HUES64 (cell line): Measurements from ENCODE around the gene PTPN23.

Experiments
- H3K27ac ChIP-seq: 2 replicates; pipeline ENCODE4 v1.7.0; 2013; ENCODE audit warnings: low read depth, low read length, inconsistent platforms
- H3K27me3 ChIP-seq: 2 replicates; pipeline ENCODE4 v1.6.1; 2013; ENCODE audit warnings: mild to moderate bottlenecking, low read length; ENCODE audit not compliant: insufficient read depth
- H3K36me3 ChIP-seq: 2 replicates; pipeline ENCODE4 v1.6.1; 2013; ENCODE audit warnings: mild to moderate bottlenecking, low read length; ENCODE audit not compliant: insufficient read depth
- H3K4me1 ChIP-seq: 2 replicates; pipeline ENCODE4 v1.6.1; 2013; ENCODE audit warnings: mild to moderate bottlenecking, low read length, moderate library complexity; ENCODE audit not compliant: insufficient read depth
- H3K4me3 ChIP-seq: 2 replicates; pipeline ENCODE4 v1.5.1; 2013; ENCODE audit warnings: mild to moderate bottlenecking, low read length, moderate library complexity
- H3K9ac ChIP-seq: 2 replicates; pipeline ENCODE4 v1.6.1; 2013; ENCODE audit warnings: mild to moderate bottlenecking, low read depth, low read length
- H3K9me3 ChIP-seq: 2 replicates; pipeline ENCODE4 v1.6.1; 2013; ENCODE audit warnings: low read depth, low read length; ENCODE audit not compliant: insufficient read depth
- WGBS: fragments of 150-250, 120-280 bp; methylation state at CpG from one replicate; pipeline ENCODE4 v1.1.7; 2013; ENCODE audit warnings: missing lambda C conversion rate; 5-methylcytosine and 5-hydroxymethylcytosine counted together

The PTPN23 gene

DNA sequence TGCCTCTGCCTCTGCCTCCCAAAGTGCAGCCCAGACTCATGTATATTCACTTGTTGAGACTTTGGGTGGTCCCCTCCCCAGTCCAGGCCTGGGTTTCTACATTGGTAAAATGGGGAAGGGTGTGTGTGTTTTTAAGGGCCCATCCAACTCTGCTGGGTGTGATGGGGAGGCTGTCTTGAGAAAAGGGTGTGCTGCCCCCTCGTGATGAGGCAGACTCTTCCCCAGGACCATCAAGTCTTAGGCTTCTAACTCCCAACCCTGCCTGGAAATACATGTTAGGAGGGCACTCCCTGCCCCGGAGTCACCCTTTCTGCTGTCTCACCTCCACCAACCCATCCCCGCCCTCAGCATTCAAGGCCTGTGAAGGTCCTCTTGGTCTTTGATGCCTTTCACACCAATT lies 4.4 kb upstream of the PTPN23 start:
- Histone ChIP-seq H3K4me3 (no peak overlapping the region), H3K27ac (no peak overlapping the region)
- WGBS, result 75% methylated on average over 3 of the region's 3 CpGs

DNA sequence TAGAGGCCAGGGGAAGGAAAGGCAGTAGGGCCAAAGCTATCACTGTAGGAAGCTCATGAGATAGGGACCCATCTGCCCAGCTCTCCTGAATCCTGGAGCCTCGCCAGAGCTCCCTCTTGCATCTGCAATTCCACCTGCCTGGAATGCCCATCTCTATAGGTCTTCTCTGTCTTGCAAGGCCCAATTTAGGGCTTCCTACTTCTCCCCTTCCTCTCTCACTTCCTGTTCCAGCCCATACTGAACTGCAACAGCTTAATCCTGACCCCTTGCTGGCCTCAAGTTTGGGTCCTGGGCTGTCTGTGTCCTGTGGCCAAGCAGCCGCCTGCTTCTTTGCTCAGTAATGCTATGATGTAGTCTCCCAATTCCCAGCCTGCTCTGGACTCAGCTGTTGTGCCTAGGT lies 3.6 kb upstream of the PTPN23 start:
- Histone ChIP-seq H3K4me3 (no peak overlapping the region), H3K27me3 (no peaks in the 10 kb centered on the region), H3K4me1 (peaks cover 6% of the 10 kb centered on the region; the same call in 1 of the 2 replicates), H3K36me3 (no peaks in the 10 kb centered on the region), H3K27ac (no peak overlapping the region), H3K9ac (no peak overlapping the region), H3K9me3 (no peaks in the 10 kb centered on the region)
- WGBS, result 86% methylated on average over 2 of the region's 2 CpGs

More for the DNA sequence above, 4.4 kb upstream of the PTPN23 start:
- Histone ChIP-seq H3K36me3 (no peaks in the 10 kb centered on the region), H3K9ac (no peak overlapping the region), H3K27me3 (no peaks in the 10 kb centered on the region), H3K9me3 (no peaks in the 10 kb centered on the region), H3K4me1 (peaks cover 6% of the 10 kb centered on the region; the same call in 1 of the 2 replicates)

DNA sequence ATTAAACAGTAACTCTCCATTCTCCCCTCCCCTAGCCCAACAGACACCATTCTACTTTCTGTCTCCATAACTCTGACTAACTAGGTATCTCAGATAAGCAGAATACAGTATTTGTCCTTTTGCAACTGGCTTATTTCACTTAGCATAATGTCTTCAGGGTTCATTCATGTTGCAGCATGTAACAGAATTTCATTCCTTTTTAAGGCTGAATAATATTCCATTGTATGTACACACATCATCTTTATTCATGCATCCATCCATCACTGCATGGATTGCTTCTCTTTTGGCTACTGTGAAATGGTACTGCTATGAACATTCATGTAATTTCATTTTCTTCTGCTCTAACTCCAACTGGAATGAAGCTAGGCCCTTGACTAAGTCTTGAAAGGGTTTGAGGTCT lies 2.0 kb upstream of the PTPN23 start:
- H3K4me1 ChIP-seq, result peaks cover 6% of the 10 kb centered on the region; the same call in 1 of the 2 replicates
- H3K27me3 ChIP-seq, result no peaks in the 10 kb centered on the region
- no peak overlapping the region for H3K4me3 ChIP-seq
- no peaks in the 10 kb centered on the region for H3K36me3 ChIP-seq
- H3K27ac ChIP-seq, result no peak overlapping the region
- H3K9ac ChIP-seq, result no peak overlapping the region
- H3K9me3 ChIP-seq, result no peaks in the 10 kb centered on the region

DNA sequence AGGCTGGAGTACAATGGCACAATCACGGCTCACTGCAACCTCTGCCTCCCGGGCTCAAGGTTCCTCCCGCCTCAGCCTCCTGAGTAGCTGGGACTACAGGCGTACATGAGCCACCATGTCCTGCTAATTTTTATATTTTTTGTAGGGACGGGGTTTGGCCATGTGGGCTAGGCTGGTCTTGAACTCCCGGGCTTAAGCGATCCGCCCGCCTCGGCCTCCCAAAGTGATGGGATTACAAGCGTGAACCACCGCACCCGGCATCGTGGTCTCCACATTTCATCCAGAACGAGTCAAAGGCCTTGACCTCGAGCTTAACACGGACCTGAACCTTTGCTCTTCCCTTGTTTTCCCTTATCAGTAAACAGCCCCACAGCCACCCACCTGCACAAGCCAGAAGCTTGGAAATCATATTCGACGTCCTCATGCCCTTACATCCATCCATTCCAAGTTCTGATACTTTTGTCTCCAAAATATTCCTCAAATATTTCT lies 1.4 kb upstream of the PTPN23 start:
- peaks cover 6% of the 10 kb centered on the region; the same call in 1 of the 2 replicates for H3K4me1 ChIP-seq
- no peak overlapping the region for H3K27ac ChIP-seq
- WGBS, result 93% methylated on average over 19 of the region's 19 CpGs
- H3K27me3 ChIP-seq, result no peaks in the 10 kb centered on the region
- no peaks in the 10 kb centered on the region for H3K9me3 ChIP-seq
- no peaks in the 10 kb centered on the region for H3K36me3 ChIP-seq
- H3K9ac ChIP-seq, result no peak overlapping the region
- H3K4me3 ChIP-seq, result peak overlapping the region; percentile 93

DNA sequence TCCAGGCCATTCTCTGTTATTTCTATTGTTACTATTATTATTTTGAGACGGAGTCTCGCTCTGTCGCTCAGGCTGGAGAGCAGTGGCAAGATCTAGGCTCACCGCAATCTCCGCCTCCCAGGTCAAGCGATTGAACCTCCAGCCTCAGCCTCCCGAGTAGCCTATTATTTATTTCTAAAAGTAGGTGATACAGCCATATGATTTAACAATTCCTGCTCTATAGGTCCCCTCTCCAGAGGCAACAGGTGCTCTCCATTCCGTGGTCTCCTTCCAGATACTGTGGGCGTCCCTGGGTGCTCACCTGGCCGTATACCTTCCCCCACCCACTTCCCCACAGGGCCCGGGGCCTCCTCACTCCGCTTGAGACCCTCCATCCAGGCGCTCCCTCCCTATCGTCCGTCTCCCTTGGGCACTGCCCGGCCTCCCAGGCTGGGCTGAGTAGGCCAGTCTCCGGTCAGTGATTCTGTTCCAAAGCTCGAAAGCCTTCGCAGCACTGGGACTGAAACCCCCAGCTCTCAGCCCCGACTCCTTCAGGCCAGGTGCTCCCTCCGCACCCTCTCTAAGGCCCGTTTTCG lies 708 bp upstream of the PTPN23 start:
- Histone ChIP-seq H3K9ac (peak overlapping the region; percentile 84), H3K27ac (peak overlapping the region; percentile 89), H3K4me3 (peak overlapping the region; percentile 93), H3K27me3 (no peaks in the 10 kb centered on the region), H3K9me3 (no peaks in the 10 kb centered on the region), H3K36me3 (0 out of 2 replicates have a peak, but pooled peaks cover 2% of the 10 kb centered on the region), H3K4me1 (peaks cover 6% of the 10 kb centered on the region; the same call in 1 of the 2 replicates)
- 15% methylated on average over 22 of the region's 23 CpGs for whole genome bisulfite sequencing

DNA sequence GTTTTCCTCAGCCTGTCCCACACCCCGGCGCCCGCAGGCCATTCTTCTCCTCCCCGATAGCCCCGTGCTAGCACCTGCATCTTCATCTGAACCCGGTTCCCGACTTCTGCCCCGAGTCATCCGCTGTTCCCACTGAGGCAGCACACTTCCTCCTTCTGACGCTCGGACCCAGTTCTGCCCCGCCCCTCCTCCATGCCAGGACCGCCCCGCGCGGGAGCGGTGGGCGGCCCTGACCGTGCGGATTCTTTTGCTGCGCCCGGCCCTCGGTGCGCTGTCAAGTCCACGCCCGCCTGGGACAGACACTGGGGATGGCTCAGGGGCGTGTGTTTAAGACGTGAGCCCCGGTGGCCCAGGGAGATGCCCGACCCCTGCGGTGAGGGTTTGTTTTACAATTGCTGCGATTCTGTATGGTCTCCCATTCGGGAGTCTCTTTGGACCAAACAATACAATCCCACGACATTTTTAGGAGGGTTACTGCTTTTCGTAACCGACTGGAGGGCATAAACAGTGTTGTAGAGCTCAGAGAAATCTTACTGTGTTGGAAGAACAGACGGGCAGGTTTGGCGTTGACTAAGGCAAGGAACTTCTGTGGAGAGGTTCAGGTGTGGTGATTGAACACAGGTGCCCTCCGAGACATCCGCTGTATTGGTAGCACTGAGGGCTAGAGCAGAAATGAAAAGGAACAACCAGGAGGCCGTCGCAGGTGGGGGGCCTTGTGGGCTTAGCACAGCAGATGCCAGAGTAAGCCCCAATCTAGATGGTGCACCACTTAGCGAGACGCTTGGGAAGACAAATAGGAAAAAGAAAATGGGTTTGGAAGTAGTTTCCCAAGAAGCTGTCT lies 716 bp downstream of the PTPN23 start:
- Histone ChIP-seq H3K9ac (peak overlapping the region; percentile 77), H3K9me3 (no peaks in the 10 kb centered on the region), H3K27ac (peak overlapping the region; percentile 80; the same call in 1 of the 2 replicates), H3K27me3 (no peaks in the 10 kb centered on the region), H3K36me3 (0 out of 2 replicates have a peak, but pooled peaks cover 4% of the 10 kb centered on the region), H3K4me1 (peaks cover 6% of the 10 kb centered on the region; the same call in 1 of the 2 replicates), H3K4me3 (peak overlapping the region; percentile 93)
- 9% methylated on average over 42 of the region's 44 CpGs for WGBS

DNA sequence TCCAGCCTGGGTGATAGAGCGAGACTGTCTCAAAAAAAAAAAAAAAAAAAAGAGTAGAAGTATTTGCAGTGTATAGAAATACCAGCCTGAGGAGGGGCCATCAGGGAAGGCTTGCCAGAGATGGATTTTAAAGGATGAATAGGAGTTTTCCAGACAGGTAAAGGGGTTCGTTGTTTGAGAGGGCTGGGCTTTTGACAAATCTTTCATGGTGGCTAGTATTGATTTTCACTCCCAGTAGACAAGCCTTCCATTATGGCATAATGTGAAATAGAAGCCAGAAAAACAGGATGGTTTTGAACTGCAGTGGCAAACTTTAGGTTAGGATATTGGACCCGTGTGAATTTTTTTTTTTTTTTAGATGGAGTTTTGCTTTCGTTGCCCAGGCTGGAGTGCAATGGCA lies 3.6 kb downstream of the PTPN23 start:
- H3K36me3 ChIP-seq, result peaks cover 17% of the 10 kb centered on the region; the same call in 1 of the 2 replicates
- no peaks in the 10 kb centered on the region for H3K27me3 ChIP-seq
- H3K4me1 ChIP-seq, result peaks cover 6% of the 10 kb centered on the region; the same call in 1 of the 2 replicates
- H3K9ac ChIP-seq, result no peak overlapping the region
- no peaks in the 10 kb centered on the region for H3K9me3 ChIP-seq
- H3K4me3 ChIP-seq, result no peak overlapping the region
- H3K27ac ChIP-seq, result no peak overlapping the region
- 91% methylated on average over 4 of the region's 4 CpGs for WGBS

DNA sequence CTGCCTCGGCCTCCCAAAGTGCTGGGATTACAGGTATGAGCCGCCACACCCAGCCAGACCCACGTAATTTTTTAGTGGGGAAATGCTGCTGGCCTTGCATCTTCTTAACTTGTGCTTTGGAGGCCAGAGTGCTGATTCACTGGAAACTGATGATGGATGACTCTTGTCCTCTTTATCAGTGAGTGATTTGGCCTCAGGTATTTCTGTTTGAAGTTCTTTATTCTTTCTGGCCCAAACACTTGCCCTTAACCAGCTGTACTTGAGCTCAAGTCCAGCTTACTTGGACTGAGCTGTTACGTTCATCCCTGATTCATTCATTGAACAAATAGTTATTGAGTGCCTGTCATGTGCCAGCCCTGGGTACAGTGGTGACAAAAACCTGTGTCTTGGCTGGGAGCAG lies 4.2 kb downstream of the PTPN23 start:
- H3K9me3 ChIP-seq, result no peaks in the 10 kb centered on the region
- WGBS, result 94% methylated on average over 4 of the region's 4 CpGs
- H3K4me1 ChIP-seq, result 0 out of 2 replicates have a peak, but pooled peaks cover under 1% of the 10 kb centered on the region
- H3K9ac ChIP-seq, result no peak overlapping the region
- H3K27ac ChIP-seq, result no peak overlapping the region
- no peak overlapping the region for H3K4me3 ChIP-seq
- H3K36me3 ChIP-seq, result peaks cover 17% of the 10 kb centered on the region; the same call in 1 of the 2 replicates
- H3K27me3 ChIP-seq, result no peaks in the 10 kb centered on the region

DNA sequence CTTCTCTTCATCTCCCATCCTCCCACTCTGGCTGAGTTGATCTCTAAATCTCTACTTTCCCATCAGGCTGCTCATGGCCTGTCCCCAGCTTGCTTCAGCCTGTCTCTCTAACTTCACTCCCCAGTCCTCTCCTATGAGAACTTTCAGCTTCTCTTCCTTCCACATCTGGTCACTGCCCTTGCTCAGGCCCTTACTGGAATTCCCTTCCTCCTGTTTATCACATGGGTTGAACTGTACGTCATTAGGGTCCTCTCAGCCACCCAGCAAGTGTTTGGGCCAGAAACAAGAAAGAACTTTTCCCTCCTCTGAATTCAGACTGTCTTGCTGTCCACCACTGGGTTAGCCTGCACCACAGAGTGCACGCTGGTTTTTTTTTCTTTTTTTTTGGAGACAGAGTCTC lies 5.0 kb downstream of the PTPN23 start:
- 93% methylated on average over 2 of the region's 2 CpGs for WGBS

DNA sequence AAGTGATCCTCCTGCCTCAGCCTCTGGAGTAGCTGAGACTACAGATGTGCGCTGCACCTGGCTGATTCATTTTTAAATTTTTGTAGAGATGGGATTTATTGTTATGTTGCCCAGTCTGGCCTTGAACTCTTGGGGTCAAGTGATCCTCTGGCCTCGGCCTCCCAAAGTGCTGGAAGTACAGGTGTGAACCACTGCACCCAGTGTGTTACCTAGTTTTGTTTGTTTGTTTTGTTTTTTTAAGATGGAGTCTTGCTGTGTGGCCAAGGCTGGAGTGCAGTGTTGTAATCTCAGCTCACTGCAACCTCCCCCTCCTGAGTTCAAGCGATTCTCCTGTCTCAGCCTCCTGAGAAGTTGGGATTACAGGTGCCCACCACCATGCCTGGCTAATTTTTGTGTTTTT lies 12.1 kb downstream of the PTPN23 start:
- Histone ChIP-seq H3K4me1 (peaks cover 3% of the 10 kb centered on the region; the same call in 1 of the 2 replicates), H3K9ac (no peak overlapping the region), H3K9me3 (no peaks in the 10 kb centered on the region), H3K36me3 (peaks cover 23% of the 10 kb centered on the region), H3K27ac (no peak overlapping the region), H3K27me3 (no peaks in the 10 kb centered on the region), H3K4me3 (no peak overlapping the region)
- WGBS, result 97% methylated on average over 3 of the region's 3 CpGs

More for the DNA sequence above, 5.0 kb downstream of the PTPN23 start:
- H3K27me3 ChIP-seq, result no peaks in the 10 kb centered on the region
- no peak overlapping the region for H3K27ac ChIP-seq
- H3K36me3 ChIP-seq, result peaks cover 17% of the 10 kb centered on the region; the same call in 1 of the 2 replicates
- no peak overlapping the region for H3K4me3 ChIP-seq
- H3K9ac ChIP-seq, result no peak overlapping the region
- H3K9me3 ChIP-seq, result no peaks in the 10 kb centered on the region
- H3K4me1 ChIP-seq, result no peaks in the 10 kb centered on the region
